Measurements from ENCODE around the gene SIRT6.
"Not testable (repeated sequence)": the region's sequence is repeated elsewhere in the genome, so short reads cannot be mapped to it uniquely, and the experiment has no call there.

SIRT6 gene

DNA sequence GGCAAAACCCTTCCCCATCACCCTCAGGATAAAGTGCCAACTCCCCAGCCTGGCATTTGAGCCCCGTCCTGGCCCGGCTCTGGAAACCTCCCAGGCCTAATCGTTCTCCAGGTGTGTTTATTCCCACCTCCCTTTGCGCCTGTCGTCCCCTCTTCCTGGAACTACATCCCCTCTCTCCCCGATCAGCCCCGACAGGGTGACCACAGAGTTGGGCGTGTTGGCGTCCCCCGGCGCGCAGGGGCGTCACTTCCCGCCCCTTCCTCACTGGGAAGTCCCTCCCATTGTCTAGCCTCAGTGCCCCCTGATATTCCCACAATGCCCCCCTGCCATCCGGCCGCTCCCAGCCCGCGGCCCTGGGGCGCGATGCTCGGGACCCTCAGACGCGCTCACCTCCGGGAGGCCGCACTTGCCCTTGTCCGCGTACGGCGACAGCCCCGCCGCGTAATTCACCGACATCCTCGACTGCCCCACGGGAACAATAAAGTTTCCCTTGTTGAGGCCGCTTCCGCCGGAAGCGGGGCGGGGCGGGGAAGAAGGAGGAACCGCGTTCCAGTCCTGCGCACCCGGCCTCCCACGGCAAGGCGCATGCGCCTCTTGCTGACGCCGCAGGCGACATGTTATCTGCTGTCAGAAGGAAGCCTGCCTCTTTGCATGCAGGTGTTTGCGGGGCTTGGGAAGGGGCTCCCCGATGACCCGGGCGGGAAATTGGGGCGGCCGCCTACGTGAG, at the start of gene SIRT6, which contains the start of gene ANKRD24:
Gene SIRT6, minus strand, starts transcription at position 480 of the 727 bp plus-strand sequence. Its CDS starts 24 bp downstream, at position 456.
Gene ANKRD24, plus strand, starts transcription at position 606 of the 727 bp plus-strand sequence. CDS start 3,737 bp downstream, outside the sequence.
- DNase-seq (ENCODE audit: low read depth in 2 of 2), result peak; percentile 92 to 93

DNA sequence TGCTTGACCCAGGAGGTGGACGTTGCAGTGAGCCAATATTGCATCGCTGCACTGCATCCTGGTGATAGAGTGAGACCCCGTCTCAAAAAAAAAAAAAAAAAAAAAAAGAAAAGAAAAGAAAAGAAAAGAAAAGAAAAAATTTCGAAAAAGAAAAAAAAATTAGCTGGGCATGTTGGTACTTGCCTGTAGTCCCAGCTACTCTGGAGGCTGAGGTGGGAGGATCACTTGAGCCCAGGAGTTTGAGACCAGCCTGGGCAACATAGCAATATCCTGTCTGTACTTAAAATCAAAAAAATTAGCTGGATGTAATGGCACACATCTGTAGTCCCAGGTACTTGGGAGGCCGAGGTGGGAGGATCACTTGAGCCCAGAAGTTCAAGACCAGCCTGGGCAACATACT, 49.8 kb upstream of the SIRT6 start:
- DNase-seq (ENCODE audit: low read depth in 2 of 2), result not testable (repeated sequence)

GRCh38 chr19:4231521-4231920, 49.2 kb upstream of the SIRT6 start:
- not testable (repeated sequence) for DNase-seq (ENCODE audit: low read depth in 2 of 2)

- DNase-seq (ENCODE audit: low read depth in 2 of 2), result not testable (repeated sequence)
Measured at GRCh38 chr19:4230237-4230636, 47.9 kb upstream of the SIRT6 start.

DNA sequence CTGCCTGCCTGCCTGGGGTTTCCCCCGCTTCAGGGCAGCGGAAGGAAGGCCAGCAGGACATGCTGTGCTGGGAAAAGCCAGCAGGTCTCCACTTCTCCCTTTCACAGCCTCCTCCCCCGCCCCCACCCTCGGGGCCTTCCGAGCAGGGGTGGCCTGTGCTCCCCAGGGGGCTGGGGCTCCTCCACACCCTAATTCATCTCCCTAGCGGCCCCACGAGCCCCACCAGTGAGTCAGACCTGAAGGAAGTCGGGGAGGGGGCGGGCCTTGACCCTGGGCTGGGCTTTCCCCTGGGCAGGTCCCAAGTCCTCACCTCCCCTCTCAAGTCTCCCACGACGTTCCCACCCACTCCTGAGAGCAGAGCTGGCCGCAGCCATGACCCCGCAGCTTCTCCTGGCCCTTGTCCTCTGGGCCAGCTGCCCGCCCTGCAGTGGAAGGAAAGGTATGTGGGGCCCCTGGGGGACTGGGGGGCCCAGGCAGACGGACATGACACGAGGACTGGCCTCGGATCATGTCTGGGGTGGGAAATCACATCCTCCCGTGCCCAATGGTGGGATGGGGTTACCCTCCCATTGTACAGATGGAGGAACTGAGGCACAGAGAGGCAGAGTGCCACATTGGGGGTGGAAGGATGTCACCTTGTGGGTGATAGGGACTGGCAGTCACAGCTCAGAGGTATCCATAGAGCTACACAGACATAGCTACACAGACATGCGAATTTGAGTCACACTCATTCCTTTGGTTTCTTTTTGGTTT, 47.0 kb upstream of the SIRT6 start, which contains the start of gene EBI3:
Gene EBI3, plus strand, starts transcription at position 345 of the 753 bp plus-strand sequence. Its CDS starts 28 bp downstream, at position 373.
- DNase-seq (ENCODE audit: low read depth in 2 of 2), result peak in 1 of 2 donors; percentile 27

DNA sequence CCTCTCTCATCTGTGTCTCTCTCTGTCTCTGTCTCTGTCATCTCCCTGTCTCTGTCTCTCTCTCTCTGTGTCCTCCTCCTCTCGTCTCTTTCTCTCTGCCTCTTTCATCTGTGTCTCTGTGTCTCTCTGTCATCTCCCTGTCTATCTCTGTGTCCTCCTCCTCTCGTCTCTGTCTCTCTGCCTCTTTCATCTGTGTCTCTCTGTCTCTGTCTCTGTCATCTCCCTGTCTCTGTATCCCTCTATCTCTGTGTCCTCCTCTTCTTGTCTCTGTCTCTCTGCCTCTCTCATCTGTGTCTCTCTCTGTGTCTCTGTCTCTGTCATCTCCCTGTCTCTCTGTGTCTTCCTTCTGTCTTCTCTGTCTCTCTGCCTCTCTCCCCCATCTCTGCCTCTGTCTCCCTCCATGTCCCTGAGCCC, 46.4 kb upstream of the SIRT6 start:
- DNase-seq (ENCODE audit: low read depth in 2 of 2), result no peak

DNA sequence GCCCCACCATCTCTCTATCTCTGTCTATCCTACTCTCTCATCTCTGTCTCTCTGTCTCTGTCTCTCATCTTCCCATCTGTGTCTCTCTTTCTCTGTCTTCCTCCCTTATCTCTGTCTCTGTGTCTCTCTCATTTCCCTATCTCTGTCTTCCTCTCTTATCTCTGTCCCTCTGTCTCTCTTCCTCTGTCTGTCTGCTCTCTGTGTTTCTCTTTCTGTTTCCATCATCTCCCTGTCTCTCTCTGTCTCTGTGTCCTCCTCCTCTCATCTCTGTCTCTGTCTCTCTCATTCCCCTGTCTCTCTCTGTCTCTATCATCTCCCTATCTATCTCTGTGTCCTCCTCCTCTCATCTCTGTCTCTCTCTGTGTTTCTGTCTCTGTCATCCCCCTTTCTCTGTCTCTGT, 45.4 kb upstream of the SIRT6 start:
- no peak for DNase-seq (ENCODE audit: low read depth in 2 of 2)

DNA sequence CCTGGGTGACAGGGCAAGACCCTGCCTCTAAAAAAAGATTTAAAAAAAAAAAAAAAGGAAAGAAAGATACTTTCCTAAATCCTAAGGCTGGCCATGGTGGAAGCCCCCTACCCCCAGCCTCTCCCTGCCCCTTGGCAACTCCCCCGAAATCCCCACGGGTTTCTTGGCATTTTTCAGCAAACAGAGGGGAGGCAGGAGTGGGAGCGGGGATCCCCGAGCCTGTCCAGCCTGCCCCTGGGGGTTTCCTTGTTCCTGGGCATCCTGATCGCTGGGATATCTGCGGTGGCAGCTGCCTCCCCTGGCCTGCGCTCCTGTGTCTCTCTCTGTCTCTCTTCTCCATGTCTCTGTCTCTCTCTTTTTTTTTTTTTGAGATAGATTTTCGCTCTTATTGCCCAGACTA, 43.5 kb upstream of the SIRT6 start:
- no peak for DNase-seq (ENCODE audit: low read depth in 2 of 2)

DNA sequence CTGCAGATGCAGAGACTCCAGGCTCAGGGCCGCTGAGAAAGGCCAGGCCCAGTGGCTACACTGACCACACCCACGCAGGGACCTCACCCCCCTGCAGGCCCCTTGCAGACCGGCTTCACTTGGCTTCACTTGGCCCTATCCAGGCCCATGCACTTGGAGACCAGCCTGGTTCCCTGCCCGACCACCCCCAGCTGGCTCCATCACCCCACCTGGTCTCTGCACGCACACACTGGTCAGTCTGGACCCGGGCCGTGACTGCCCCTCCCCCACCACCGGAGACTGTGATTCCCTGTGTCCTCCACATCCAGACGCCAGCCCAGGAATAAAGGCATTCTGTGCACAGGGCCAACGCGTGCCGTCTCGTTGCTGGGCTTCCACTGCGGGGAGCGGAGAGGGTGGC, 42.1 kb upstream of the SIRT6 start:
- no peak for DNase-seq (ENCODE audit: low read depth in 2 of 2)

- DNase-seq (ENCODE audit: low read depth in 2 of 2), result no peak
Measured at GRCh38 chr19:4220188-4220587, 37.8 kb upstream of the SIRT6 start.

DNA sequence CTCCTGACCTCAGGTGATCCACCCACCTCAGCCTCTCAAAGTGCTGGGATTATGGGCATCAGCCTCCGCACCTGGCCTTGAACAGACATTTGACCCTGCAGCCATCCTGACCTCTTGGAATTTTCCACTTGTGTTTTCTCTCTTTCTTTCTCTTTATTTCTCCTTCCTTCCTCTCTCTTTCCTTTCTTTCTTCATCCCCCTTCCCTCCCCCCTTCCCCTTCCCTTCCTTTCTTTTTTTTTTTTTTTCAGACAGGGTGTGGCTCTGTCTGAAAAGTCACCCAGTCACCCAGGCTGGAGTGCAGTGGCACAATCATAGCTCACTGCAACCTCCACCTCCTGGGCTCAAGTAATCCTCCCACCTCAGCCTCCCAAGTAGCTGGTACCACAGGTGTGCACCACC, 36.2 kb upstream of the SIRT6 start:
- not testable (repeated sequence) for DNase-seq (ENCODE audit: low read depth in 2 of 2)

DNA sequence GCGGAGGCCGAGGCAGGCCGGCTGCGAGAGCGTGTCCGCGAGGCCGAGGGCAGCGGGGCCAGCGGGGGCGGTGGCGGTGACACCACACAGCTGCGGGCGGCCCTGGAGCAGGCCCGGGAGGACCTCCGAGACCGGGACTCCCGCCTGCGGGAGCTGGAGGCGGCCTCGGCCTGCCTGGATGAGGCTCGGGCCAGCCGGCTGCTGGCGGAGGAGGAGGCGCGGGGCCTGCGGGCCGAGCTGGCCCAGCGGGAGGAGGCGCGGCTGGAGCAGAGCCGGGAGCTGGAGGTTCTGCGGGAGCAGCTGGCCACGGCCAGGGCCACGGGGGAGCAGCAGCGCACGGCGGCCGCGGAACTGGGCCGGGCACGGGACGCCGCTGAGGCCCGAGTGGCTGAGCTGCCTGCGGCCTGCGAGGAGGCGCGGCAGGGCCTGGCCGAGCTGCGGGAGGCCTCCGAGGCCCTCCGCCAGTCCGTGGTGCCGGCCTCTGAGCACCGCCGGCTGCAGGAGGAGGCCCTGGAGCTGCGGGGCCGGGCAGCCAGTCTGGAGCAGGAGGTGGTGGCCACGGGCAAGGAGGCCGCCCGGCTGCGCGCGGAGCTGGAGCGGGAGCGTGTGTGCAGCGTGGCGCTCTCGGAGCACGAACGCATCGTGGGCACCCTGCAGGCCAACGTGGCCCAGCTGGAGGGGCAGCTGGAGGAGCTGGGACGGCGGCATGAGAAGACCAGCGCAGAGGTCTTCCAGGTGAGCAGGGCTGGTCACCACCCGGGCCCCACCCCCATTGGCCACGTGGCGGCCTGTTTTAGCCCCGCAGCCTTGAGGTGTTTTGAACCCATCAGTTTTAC, 35.3 kb upstream of the SIRT6 start:
- no peak for DNase-seq (ENCODE audit: low read depth in 2 of 2)

DNA sequence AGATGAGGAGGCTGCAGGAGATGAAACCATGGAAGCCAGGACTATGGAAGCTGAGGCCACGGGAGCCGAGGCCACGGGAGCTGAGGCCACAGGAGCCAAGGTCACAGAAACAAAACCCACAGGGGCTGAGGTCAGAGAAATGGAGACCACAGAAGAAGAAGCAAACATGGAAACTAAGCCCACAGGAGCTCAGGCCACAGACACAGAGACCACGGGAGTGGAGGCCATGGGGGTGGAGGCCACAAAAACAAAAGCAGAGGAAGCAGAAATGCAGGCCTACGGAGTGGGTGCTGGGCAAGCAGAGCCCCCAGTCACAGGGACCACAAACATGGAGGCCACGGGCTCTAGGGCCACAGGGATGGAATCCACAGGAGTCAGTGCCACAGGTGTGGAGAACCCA, 34.5 kb upstream of the SIRT6 start:
- DNase-seq (ENCODE audit: low read depth in 2 of 2), result no peak

DNA sequence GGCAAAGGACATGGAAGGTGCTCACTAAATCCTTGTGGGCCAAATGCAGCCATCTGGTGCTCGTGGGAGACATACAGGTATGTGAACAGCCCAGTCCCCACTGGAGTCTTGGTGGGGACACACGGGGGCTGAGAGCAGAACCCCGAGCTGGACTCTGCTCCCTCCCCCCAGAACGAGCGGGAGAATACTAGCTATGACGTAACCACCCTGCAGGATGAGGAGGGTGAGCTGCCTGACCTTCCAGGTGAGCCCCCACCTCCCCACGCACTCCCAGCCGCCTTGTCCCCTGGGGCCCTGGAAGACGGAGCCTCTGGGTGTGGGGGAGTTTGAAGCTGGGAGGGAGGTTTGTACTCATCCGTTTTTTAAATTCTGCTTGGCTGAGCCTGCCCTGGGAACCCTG, 33.4 kb upstream of the SIRT6 start:
- no peak for DNase-seq (ENCODE audit: low read depth in 2 of 2)

GRCh38 chr19:4213116-4213515, 30.8 kb upstream of the SIRT6 start:
- no peak for DNase-seq (ENCODE audit: low read depth in 2 of 2)

GRCh38 chr19:4210166-4210731, 27.9 kb upstream of the SIRT6 start:
- DNase-seq (ENCODE audit: low read depth in 2 of 2), result no peak

DNA sequence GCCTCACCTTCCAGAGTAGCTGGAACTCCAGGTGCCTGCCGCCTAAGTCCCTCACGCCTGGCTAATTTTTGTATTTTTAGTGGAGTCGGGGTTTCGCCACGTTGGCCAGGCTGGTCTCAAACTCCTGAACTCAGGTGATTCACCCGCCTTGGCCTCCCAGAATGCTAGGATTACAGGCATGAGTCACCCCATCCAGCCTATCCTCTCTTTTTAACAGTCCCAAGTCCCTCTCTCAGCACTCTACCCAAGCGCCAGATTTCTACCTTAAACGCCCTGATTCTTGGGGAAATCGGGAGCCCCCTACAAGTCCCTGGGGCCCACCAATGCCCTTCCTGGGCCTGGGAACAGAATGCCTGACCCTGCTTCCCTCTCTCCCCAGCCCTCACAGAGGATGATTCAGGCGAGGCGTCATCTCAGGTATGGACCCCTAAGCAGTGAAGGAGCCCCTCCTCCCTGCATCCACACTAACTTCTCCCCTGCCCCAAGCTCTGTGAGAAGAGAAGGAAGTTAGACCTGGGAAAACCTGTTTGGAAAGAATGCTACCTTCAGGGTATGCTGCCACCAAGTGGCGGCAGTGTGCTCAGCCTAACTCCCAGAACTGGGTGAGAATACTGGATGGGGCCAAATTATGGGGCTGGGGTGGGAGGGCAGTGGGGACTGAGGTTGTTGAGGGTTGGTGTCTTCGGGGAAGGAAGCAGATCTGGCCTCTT, 26.2 kb upstream of the SIRT6 start:
- DNase-seq (ENCODE audit: low read depth in 2 of 2), result no peak

GRCh38 chr19:4206818-4207484, 24.6 kb upstream of the SIRT6 start:
- DNase-seq (ENCODE audit: low read depth in 2 of 2), result no peak

DNA sequence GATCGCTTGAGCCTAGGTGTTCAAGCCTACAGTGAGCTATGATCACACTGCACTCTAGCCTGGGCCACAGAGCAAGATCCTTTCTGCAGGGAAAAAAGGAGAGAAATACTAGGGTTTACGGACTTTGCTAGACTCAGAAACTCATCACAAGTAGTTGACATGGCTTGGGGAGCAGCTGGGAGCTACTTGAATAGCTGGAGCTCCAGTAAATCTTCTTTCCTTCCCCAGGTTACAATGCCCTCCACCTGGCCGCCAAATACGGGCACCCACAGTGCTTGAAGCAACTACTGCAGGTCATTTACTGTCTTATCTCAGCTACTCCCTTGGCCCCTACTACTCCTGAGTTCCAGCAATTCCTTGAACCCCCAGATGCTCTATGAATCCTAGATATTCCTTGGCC, 19.4 kb upstream of the SIRT6 start:
- DNase-seq (ENCODE audit: low read depth in 2 of 2), result no peak

GRCh38 chr19:4200940-4201542, 18.7 kb upstream of the SIRT6 start:
- DNase-seq (ENCODE audit: low read depth in 2 of 2), result no peak

Data from stimulated activated CD8-positive, alpha-beta memory T cell treated with anti-CD3 and anti-CD28 coated beads, Interleukin-15, amount 100 ng/mL, for 4 hours (primary cell).